ENCODE results near the gene GPR156.

Gene GPR156

GRCh38 chr3:120311863-120312794 lies 27.1 kb upstream of the GPR156 start:
- POLR2A ChIA-PET, result no interaction called here
- CTCF ChIA-PET, result no interaction called here
- TF ChIP-seq ZNF384 (IDR thresholded peaks at IDR 0.05) (no peak), NFRKB (IDR thresholded peaks at IDR 0.05) (no peak), HDGF (IDR thresholded peaks at IDR 0.05; ENCODE audit: borderline replicate concordance) (no peak), PKNOX1 (IDR thresholded peaks at IDR 0.05) (no peak), ARNT (IDR thresholded peaks at IDR 0.05) (no peak), L3MBTL2 (conservative IDR thresholded peaks at IDR 0.05) (no peak), TARDBP (IDR thresholded peaks at IDR 0.05) (no peak), FOXK2 (IDR thresholded peaks at IDR 0.05) (no peak), LEF1 (IDR thresholded peaks at IDR 0.05; ENCODE audit: borderline replicate concordance) (no peak), CTBP1 (IDR thresholded peaks at IDR 0.05; ENCODE audit: borderline replicate concordance) (no peak), SP1 (IDR thresholded peaks at IDR 0.05) (no peak), FOXA1 (IDR thresholded peaks at IDR 0.05) (no peak), BHLHE40 (IDR thresholded peaks at IDR 0.05; ENCODE audit: borderline replicate concordance) (no peak)
- no peak for DNase-seq (ENCODE audit: extremely low spot score)

GRCh38 chr3:120306519-120307455 lies 21.8 kb upstream of the GPR156 start:
- POLR2A ChIA-PET, result no interaction called here
- TF ChIP-seq FOXM1 (IDR thresholded peaks at IDR 0.05; ENCODE audit: borderline replicate concordance) (no peak), ELF4 (IDR thresholded peaks at IDR 0.05) (no peak), FOXK2 (IDR thresholded peaks at IDR 0.05) (no peak), FOXA1 (IDR thresholded peaks at IDR 0.05) (no peak), TARDBP (IDR thresholded peaks at IDR 0.05) (no peak), SUZ12 (IDR thresholded peaks at IDR 0.05) (no peak)
- CTCF ChIA-PET, result no interaction called here
- no peak for DNase-seq (ENCODE audit: extremely low spot score)

- DNase-seq (ENCODE audit: extremely low spot score), result no peak
- CTCF ChIA-PET, result interaction anchor here (0.7 kb wide), 1 partner anchor 263 kb away, joined by 9 read pairs; no protein-coding TSS in a partner anchor
- POLR2A ChIA-PET, result no interaction called here
- TF ChIP-seq PKNOX1 (IDR thresholded peaks at IDR 0.05) (no peak), BHLHE40 (IDR thresholded peaks at IDR 0.05; ENCODE audit: borderline replicate concordance) (no peak), TARDBP (IDR thresholded peaks at IDR 0.05) (no peak), FOXK2 (IDR thresholded peaks at IDR 0.05) (no peak), ZNF384 (IDR thresholded peaks at IDR 0.05) (no peak), HDGF (IDR thresholded peaks at IDR 0.05; ENCODE audit: borderline replicate concordance) (no peak), L3MBTL2 (conservative IDR thresholded peaks at IDR 0.05) (no peak), FOXM1 (IDR thresholded peaks at IDR 0.05; ENCODE audit: borderline replicate concordance) (no peak), CTBP1 (IDR thresholded peaks at IDR 0.05; ENCODE audit: borderline replicate concordance) (no peak), SUZ12 (IDR thresholded peaks at IDR 0.05) (no peak), LEF1 (IDR thresholded peaks at IDR 0.05; ENCODE audit: borderline replicate concordance) (no peak), ARNT (IDR thresholded peaks at IDR 0.05) (no peak), ELF4 (IDR thresholded peaks at IDR 0.05) (no peak), FOXA1 (IDR thresholded peaks at IDR 0.05) (no peak)
Measured at GRCh38 chr3:120304616-120305015, 19.6 kb upstream of the GPR156 start.

GRCh38 chr3:120302361-120302760 lies 17.3 kb upstream of the GPR156 start:
- no peak for DNase-seq (ENCODE audit: extremely low spot score)
- ChIA-PET CTCF (no interaction called here), POLR2A (no interaction called here)
- TF ChIP-seq ELF4 (IDR thresholded peaks at IDR 0.05), result no peak
- no peak for TF ChIP-seq SUZ12 (IDR thresholded peaks at IDR 0.05)
- TF ChIP-seq CTBP1 (IDR thresholded peaks at IDR 0.05; ENCODE audit: borderline replicate concordance), result no peak
- TF ChIP-seq FOXA1 (IDR thresholded peaks at IDR 0.05), result no peak
- no peak for TF ChIP-seq FOXM1 (IDR thresholded peaks at IDR 0.05; ENCODE audit: borderline replicate concordance)

GRCh38 chr3:120300971-120301370 lies 15.9 kb upstream of the GPR156 start:
- POLR2A ChIA-PET, result interaction anchor here (1.5 kb wide), 1 partner anchor 49 kb away, joined by 3 read pairs; the partner anchor contains the start of gene LRRC58
- CTCF ChIA-PET, result no interaction called here
- TF ChIP-seq HDGF (IDR thresholded peaks at IDR 0.05; ENCODE audit: borderline replicate concordance) (no peak), ARNT (IDR thresholded peaks at IDR 0.05) (no peak), L3MBTL2 (conservative IDR thresholded peaks at IDR 0.05) (no peak)
- DNase-seq (ENCODE audit: extremely low spot score), result no peak

- TF ChIP-seq FOXM1 (IDR thresholded peaks at IDR 0.05; ENCODE audit: borderline replicate concordance) (no peak), SP1 (IDR thresholded peaks at IDR 0.05) (no peak), TARDBP (IDR thresholded peaks at IDR 0.05) (no peak), ZNF384 (IDR thresholded peaks at IDR 0.05) (no peak), FOXA1 (IDR thresholded peaks at IDR 0.05) (no peak), ARNT (IDR thresholded peaks at IDR 0.05) (no peak), ELF4 (IDR thresholded peaks at IDR 0.05) (no peak), LEF1 (IDR thresholded peaks at IDR 0.05; ENCODE audit: borderline replicate concordance) (no peak), SUZ12 (IDR thresholded peaks at IDR 0.05) (no peak), BHLHE40 (IDR thresholded peaks at IDR 0.05; ENCODE audit: borderline replicate concordance) (no peak), FOXK2 (IDR thresholded peaks at IDR 0.05) (no peak), L3MBTL2 (conservative IDR thresholded peaks at IDR 0.05) (no peak)
- POLR2A ChIA-PET, result interaction anchor here (1.5 kb wide), 1 partner anchor 50 kb away, joined by 3 read pairs; the partner anchor contains the start of gene LRRC58
- no peak for DNase-seq (ENCODE audit: extremely low spot score)
- CTCF ChIA-PET, result no interaction called here
Measured at GRCh38 chr3:120299403-120299802, 14.4 kb upstream of the GPR156 start.

Data from HEK293T (cell line).